Neural progenitor cell (in vitro differentiated cells): Measurements from ENCODE around the gene DDI1. TPM values are rescaled to one million over a fixed set of nuclear protein-coding genes. Genes with fewer than 3 reads are reported as not detected.

ENCODE experiments used
- DNase-seq: peaks from one replicate; pipeline ENCODE4 v3.0.0-alpha.2; 2016; ENCODE audit warnings: low spot score
- H2AFZ ChIP-seq: fragments of 200-600 bp; sonication (generic); replicated peaks from 2 replicates; pipeline ENCODE4 v1.6.1; 2016; ENCODE audit warnings: antibody characterized with exemption
- H3F3A ChIP-seq: fragments of 200-600 bp; sonication (generic); 2 replicates; pipeline ENCODE4 v1.6.1; 2016; ENCODE audit warnings: antibody characterized with exemption, low read depth
- H3K27ac ChIP-seq: fragments of 200-600 bp; sonication (generic); 2 replicates; pipeline ENCODE4 v1.5.1; 2016; ENCODE audit warnings: mild to moderate bottlenecking
- H3K27me3 ChIP-seq: fragments of 200-600 bp; sonication (generic); 2 replicates; pipeline ENCODE4 v1.6.1; 2016; ENCODE audit warnings: mild to moderate bottlenecking, moderate library complexity
- H3K36me3 ChIP-seq: fragments of 200-600 bp; sonication (generic); 2 replicates; pipeline ENCODE4 v1.5.1; 2016
- H3K4me1 ChIP-seq: fragments of 200-600 bp; sonication (generic); 2 replicates; pipeline ENCODE4 v1.6.1; 2016; ENCODE audit warnings: mixed run types
- H3K4me2 ChIP-seq: fragments of 200-600 bp; sonication (generic); 2 replicates; pipeline ENCODE4 v1.6.1; 2016
- H3K4me3 ChIP-seq: fragments of 200-600 bp; sonication (generic); 2 replicates; pipeline ENCODE4 v1.5.1; 2016
- H3K79me2 ChIP-seq: fragments of 200-600 bp; sonication (generic); 2 replicates; pipeline ENCODE4 v1.6.1; 2016; ENCODE audit warnings: low read depth
- H3K9ac ChIP-seq: fragments of 200-600 bp; sonication (generic); 2 replicates; pipeline ENCODE4 v1.6.1; 2016
- H3K9me3 ChIP-seq: fragments of 200-600 bp; sonication (generic); 2 replicates; pipeline ENCODE4 v1.5.1; 2016; ENCODE audit warnings: low read depth
- H4K20me1 ChIP-seq: fragments of 200-600 bp; sonication (generic); 2 replicates; pipeline ENCODE4 v1.6.1; 2016; ENCODE audit warnings: low read depth
- H3K27ac Mint-ChIP-seq: 3 replicates; pipeline ENCODE4 v1.8.0; 2021; ENCODE audit warnings: mixed read lengths
- H3K27me3 Mint-ChIP-seq: 2 replicates; pipeline ENCODE4 v1.8.0; 2022; ENCODE audit warnings: low read depth, mild to moderate bottlenecking, inconsistent platforms, moderate library complexity, mixed read lengths; ENCODE audit not compliant: insufficient read depth
- H3K36me3 Mint-ChIP-seq: 3 replicates; pipeline ENCODE4 v1.8.0; 2021; ENCODE audit warnings: mixed read lengths
- H3K4me1 Mint-ChIP-seq: 3 replicates; pipeline ENCODE4 v1.8.0; 2021; ENCODE audit warnings: mixed read lengths
- H3K4me3 Mint-ChIP-seq: 3 replicates; pipeline ENCODE4 v1.8.0; 2021; ENCODE audit warnings: mild to moderate bottlenecking, moderate library complexity, mixed read lengths
- H3K9me3 Mint-ChIP-seq: 3 replicates; pipeline ENCODE4 v1.8.0; 2020; ENCODE audit warnings: mixed read lengths
- CTCF ChIP-seq: fragments of 200-600 bp; sonication (generic); IDR thresholded peaks from 2 replicates; pipeline ENCODE4 v1.5.1; 2017; ENCODE audit warnings: antibody characterized with exemption, mild to moderate bottlenecking
- EZH2 ChIP-seq: fragments of 200-600 bp; sonication (generic); IDR thresholded peaks from 2 replicates; pipeline ENCODE4 v1.6.1; 2017; ENCODE audit warnings: antibody characterized with exemption, mild to moderate bottlenecking, moderate library complexity
- EZH2phosphoT487 ChIP-seq: fragments of 200-600 bp; sonication (generic); IDR thresholded peaks from 2 replicates; pipeline ENCODE4 v1.6.1; 2017; ENCODE audit warnings: antibody characterized with exemption
- total RNA-seq: library from RNA; depleted of rRNA; stranded (reverse); fragments of >200 nt; gene quantifications from 2 replicates; pipeline ENCODE4 v1.2.3, GENCODE V29; 2015; ENCODE audit warnings: low replicate concordance

Gene DDI1
- total RNA-seq, 1 donor from 2014 or later, result not detected

GRCh38 chr11:104060820-104061219 lies 24.4 kb downstream of the DDI1 start:
- Histone ChIP-seq H4K20me1 (no peaks in the 10 kb centered on the region), H3K9ac (no peak overlapping the region), H3K36me3 (no peaks in the 10 kb centered on the region), H3K27me3 (no peaks in the 10 kb centered on the region), H2AFZ (no peak overlapping the region), H3K9me3 (no peaks in the 10 kb centered on the region), H3K79me2 (no peaks in the 10 kb centered on the region), H3K4me2 (no peak overlapping the region), H3K27ac (no peak overlapping the region), H3K4me3 (no peak overlapping the region), H3K4me1 (peaks cover 8% of the 10 kb centered on the region), H3F3A (no peaks in the 10 kb centered on the region)
- TF ChIP-seq CTCF (no peak), EZH2phosphoT487 (no peak), EZH2 (no peak)
- no peak overlapping the region for H3K27ac Mint-ChIP-seq
- H3K4me3 Mint-ChIP-seq, result no peak overlapping the region
- no peaks in the 10 kb centered on the region for H3K9me3 Mint-ChIP-seq
- H3K27me3 Mint-ChIP-seq, result no peaks in the 10 kb centered on the region
- no peaks in the 10 kb centered on the region for H3K36me3 Mint-ChIP-seq
- no peaks in the 10 kb centered on the region for H3K4me1 Mint-ChIP-seq
- DNase-seq, result no peak

GRCh38 chr11:104061853-104062521 lies 25.5 kb downstream of the DDI1 start:
- H3K9me3 Mint-ChIP-seq, result no peaks in the 10 kb centered on the region
- no peak overlapping the region for H3K9ac ChIP-seq
- no peak overlapping the region for H3K27ac ChIP-seq
- no peaks in the 10 kb centered on the region for H3K79me2 ChIP-seq
- peaks cover 8% of the 10 kb centered on the region for H3K4me1 ChIP-seq
- H3K36me3 ChIP-seq, result no peaks in the 10 kb centered on the region
- H2AFZ ChIP-seq, result no peak overlapping the region
- no peaks in the 10 kb centered on the region for H3K4me1 Mint-ChIP-seq
- H4K20me1 ChIP-seq, result no peaks in the 10 kb centered on the region
- no peaks in the 10 kb centered on the region for H3K27me3 ChIP-seq
- H3K27ac Mint-ChIP-seq, result no peak overlapping the region
- TF ChIP-seq EZH2phosphoT487 (no peak), CTCF (no peak), EZH2 (no peak)
- DNase-seq, result no peak
- H3F3A ChIP-seq, result no peaks in the 10 kb centered on the region
- no peaks in the 10 kb centered on the region for H3K27me3 Mint-ChIP-seq
- H3K9me3 ChIP-seq, result no peaks in the 10 kb centered on the region
- H3K4me3 Mint-ChIP-seq, result no peak overlapping the region
- no peak overlapping the region for H3K4me2 ChIP-seq
- H3K4me3 ChIP-seq, result no peak overlapping the region
- no peaks in the 10 kb centered on the region for H3K36me3 Mint-ChIP-seq

- Histone ChIP-seq H3K9ac (no peak overlapping the region), H4K20me1 (no peaks in the 10 kb centered on the region), H2AFZ (no peak overlapping the region), H3K36me3 (no peaks in the 10 kb centered on the region), H3K79me2 (no peaks in the 10 kb centered on the region), H3K27me3 (no peaks in the 10 kb centered on the region), H3K4me3 (no peak overlapping the region), H3K4me1 (peaks cover 8% of the 10 kb centered on the region), H3F3A (no peaks in the 10 kb centered on the region), H3K9me3 (no peaks in the 10 kb centered on the region), H3K27ac (no peak overlapping the region), H3K4me2 (no peak overlapping the region)
- Mint-ChIP-seq H3K4me3 (no peak overlapping the region), H3K4me1 (no peaks in the 10 kb centered on the region), H3K27ac (no peak overlapping the region), H3K27me3 (no peaks in the 10 kb centered on the region), H3K36me3 (no peaks in the 10 kb centered on the region), H3K9me3 (no peaks in the 10 kb centered on the region)
- no peak for DNase-seq
- no peak for TF ChIP-seq CTCF
- no peak for TF ChIP-seq EZH2phosphoT487
- TF ChIP-seq EZH2, result no peak
These were observed 27.7 kb downstream of the DDI1 start for GRCh38 chr11:104064034-104064630.
